ENCODE results near the gene FANCC.

The FANCC gene

GRCh38 chr9:95109456-95109855 is 208.1 kb downstream of the FANCC start:
- no peak for TF ChIP-seq CTCF (IDR thresholded peaks at IDR 0.05; ENCODE audit: low read depth, low read length)

GRCh38 chr9:95108777-95109176 is 208.7 kb downstream of the FANCC start:
- no peak for TF ChIP-seq CTCF (IDR thresholded peaks at IDR 0.05; ENCODE audit: low read depth, low read length)
- no peak overlapping the region for H3K4me3 ChIP-seq (ENCODE audit: low read depth, low read length)

More at GRCh38 chr9:95109456-95109855, 208.1 kb downstream of the FANCC start:
- no peak overlapping the region for H3K4me3 ChIP-seq (ENCODE audit: low read depth, low read length)

- TF ChIP-seq CTCF (IDR thresholded peaks at IDR 0.05; ENCODE audit: low read depth, low read length) = no peak
- no peak overlapping the region for H3K4me3 ChIP-seq (ENCODE audit: low read depth, low read length)
Observed at GRCh38 chr9:95107976-95108375, 209.5 kb downstream of the FANCC start.

- TF ChIP-seq CTCF (IDR thresholded peaks at IDR 0.05; ENCODE audit: low read depth, low read length) = no peak
- H3K4me3 ChIP-seq (ENCODE audit: low read depth, low read length) = no peak overlapping the region
Observed at GRCh38 chr9:95107001-95107749, 210.3 kb downstream of the FANCC start.

GRCh38 chr9:95105519-95106287 is 211.8 kb downstream of the FANCC start:
- no peak for TF ChIP-seq CTCF (IDR thresholded peaks at IDR 0.05; ENCODE audit: low read depth, low read length)
- no peak overlapping the region for H3K4me3 ChIP-seq (ENCODE audit: low read depth, low read length)

GRCh38 chr9:95104980-95105379 is 212.5 kb downstream of the FANCC start:
- TF ChIP-seq CTCF (IDR thresholded peaks at IDR 0.05; ENCODE audit: low read depth, low read length) = no peak
- H3K4me3 ChIP-seq (ENCODE audit: low read depth, low read length) = no peak overlapping the region

GRCh38 chr9:95104581-95104960 is 212.9 kb downstream of the FANCC start:
- TF ChIP-seq CTCF (IDR thresholded peaks at IDR 0.05; ENCODE audit: low read depth, low read length) = no peak
- H3K4me3 ChIP-seq (ENCODE audit: low read depth, low read length) = no peak overlapping the region

All from WI38 (cell line).